ENCODE results near the gene PACSIN2. TPM values are rescaled to one million over a fixed set of nuclear protein-coding genes. Genes with fewer than 3 reads are reported as not detected.

Gene PACSIN2
- total RNA-seq, 1 donor from 2014 or later: 63.0 TPM

DNA sequence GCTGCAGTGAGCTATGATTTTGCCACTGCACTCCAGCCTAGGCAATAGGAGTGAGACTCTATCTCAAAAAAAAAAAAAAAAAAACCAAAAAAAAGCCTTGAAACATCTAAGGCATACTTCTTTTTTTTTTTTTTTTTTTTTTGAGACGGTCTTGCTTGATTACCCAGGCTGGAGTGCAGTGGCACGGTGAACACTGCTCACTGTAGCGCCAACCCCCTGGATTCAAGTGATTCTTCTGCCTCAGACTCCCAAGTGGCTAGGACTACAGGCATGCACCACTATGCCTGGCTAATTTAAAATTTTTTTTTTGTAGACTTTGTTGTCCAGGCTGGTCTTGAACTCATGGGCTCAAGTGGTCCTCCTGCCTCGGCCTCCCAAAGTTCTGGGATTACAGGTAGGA, 177.4 kb downstream of the PACSIN2 start:
- DNase-seq (ENCODE audit: low read depth): no peak
- TF ChIP-seq, protein P1, sequence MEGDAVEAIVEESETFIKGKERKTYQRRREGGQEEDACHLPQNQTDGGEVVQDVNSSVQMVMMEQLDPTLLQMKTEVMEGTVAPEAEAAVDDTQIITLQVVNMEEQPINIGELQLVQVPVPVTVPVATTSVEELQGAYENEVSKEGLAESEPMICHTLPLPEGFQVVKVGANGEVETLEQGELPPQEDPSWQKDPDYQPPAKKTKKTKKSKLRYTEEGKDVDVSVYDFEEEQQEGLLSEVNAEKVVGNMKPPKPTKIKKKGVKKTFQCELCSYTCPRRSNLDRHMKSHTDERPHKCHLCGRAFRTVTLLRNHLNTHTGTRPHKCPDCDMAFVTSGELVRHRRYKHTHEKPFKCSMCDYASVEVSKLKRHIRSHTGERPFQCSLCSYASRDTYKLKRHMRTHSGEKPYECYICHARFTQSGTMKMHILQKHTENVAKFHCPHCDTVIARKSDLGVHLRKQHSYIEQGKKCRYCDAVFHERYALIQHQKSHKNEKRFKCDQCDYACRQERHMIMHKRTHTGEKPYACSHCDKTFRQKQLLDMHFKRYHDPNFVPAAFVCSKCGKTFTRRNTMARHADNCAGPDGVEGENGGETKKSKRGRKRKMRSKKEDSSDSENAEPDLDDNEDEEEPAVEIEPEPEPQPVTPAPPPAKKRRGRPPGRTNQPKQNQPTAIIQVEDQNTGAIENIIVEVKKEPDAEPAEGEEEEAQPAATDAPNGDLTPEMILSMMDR (conservative IDR thresholded peaks at IDR 0.05; ENCODE audit: low read depth, low read length): no peak
- no peak overlapping the region for H3K4me3 ChIP-seq (ENCODE audit: low read depth, low read length)

GRCh38 chr22:42836026-42836425, 178.9 kb downstream of the PACSIN2 start:
- TF ChIP-seq, protein P1 (conservative IDR thresholded peaks at IDR 0.05; ENCODE audit: low read depth, low read length): no peak

DNA sequence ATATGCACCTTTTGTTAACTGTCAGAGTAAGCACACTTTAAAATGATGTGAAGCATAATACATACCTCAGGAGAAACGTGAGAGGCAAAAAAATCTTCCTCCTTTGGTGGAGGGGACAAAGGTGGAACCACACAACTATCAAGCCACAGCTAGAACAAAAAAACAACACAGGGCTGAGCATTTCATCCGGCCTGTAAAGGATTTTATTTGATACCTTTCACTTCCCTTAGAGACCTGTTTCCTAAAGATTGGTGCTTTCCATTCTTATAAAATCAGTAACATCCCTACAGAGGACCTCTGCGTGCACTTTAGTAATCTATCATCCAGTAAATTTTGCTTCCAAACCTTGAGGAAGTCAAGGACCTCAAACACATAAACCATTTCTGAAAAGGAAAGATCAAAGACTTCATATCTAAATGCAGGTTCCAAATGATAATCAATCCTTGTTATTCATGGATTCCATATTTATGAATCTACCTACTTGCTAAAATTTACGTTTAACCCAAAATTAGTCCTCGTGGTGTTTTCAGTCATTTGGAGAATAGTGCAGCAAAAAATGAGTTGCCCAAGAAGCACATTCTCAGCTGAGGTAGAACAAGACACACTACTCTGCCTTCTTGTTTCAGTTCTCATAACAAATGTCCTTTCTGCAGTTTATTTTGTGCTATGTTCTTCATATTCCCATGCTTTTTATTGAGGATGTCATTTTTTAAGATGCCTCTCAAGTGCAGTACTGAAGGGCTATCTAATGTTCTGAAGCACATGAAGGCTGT, 180.6 kb downstream of the PACSIN2 start:
- H3K4me3 ChIP-seq (ENCODE audit: low read depth, low read length): no peak overlapping the region
- TF ChIP-seq, protein P1 (conservative IDR thresholded peaks at IDR 0.05; ENCODE audit: low read depth, low read length): no peak
- DNase-seq (ENCODE audit: low read depth): no peak

More at GRCh38 chr22:42836026-42836425, 178.9 kb downstream of the PACSIN2 start:
- DNase-seq (ENCODE audit: low read depth): no peak
- no peak overlapping the region for H3K4me3 ChIP-seq (ENCODE audit: low read depth, low read length)

DNA sequence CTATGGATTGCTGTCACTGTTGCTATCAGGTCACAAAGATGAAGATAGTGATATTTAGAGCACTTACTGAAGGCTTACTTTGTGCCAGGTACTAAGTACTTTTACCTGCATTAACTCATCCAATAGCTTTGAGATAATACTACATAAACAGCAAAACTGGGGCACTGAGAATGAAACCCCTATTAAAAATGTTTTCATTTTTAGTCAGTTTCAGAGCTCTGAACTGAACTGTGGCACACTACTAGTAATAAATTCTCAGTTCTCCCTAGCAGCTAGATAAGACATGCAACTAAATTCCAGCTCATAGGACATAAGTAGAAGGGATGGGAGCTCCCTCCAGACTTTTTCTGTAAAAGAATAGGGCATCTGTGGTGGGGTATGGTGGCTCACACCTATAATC, 181.8 kb downstream of the PACSIN2 start:
- TF ChIP-seq, protein P1 (conservative IDR thresholded peaks at IDR 0.05; ENCODE audit: low read depth, low read length): no peak
- H3K4me3 ChIP-seq (ENCODE audit: low read depth, low read length): no peak overlapping the region
- no peak for DNase-seq (ENCODE audit: low read depth)

- DNase-seq (ENCODE audit: low read depth): no peak
- H3K4me3 ChIP-seq (ENCODE audit: low read depth, low read length): no peak overlapping the region
- TF ChIP-seq, protein P1 (conservative IDR thresholded peaks at IDR 0.05; ENCODE audit: low read depth, low read length): no peak
Measured at GRCh38 chr22:42831712-42832111, 183.2 kb downstream of the PACSIN2 start.

DNA sequence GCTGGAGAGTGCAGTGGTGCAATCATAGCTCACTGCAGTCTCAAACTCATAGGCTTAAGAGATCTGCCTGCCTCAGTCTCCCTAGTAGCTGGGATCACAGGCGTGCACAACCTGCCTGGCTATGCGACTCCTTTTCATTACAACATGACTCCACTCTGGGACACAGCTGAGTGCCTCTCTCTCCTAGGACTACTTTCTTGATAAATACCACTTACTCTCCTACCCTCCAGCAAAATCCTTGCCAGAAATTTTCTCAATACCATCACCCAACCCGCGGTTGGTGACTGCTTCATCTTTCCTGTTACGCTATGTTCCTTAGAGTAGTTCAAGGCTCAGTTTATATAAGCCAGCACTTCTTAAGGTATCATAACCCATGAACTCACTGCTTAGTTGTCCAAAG, 184.8 kb downstream of the PACSIN2 start:
- DNase-seq (ENCODE audit: low read depth): no peak
- H3K4me3 ChIP-seq (ENCODE audit: low read depth, low read length): no peak overlapping the region
- TF ChIP-seq, protein P1 (conservative IDR thresholded peaks at IDR 0.05; ENCODE audit: low read depth, low read length): no peak

DNA sequence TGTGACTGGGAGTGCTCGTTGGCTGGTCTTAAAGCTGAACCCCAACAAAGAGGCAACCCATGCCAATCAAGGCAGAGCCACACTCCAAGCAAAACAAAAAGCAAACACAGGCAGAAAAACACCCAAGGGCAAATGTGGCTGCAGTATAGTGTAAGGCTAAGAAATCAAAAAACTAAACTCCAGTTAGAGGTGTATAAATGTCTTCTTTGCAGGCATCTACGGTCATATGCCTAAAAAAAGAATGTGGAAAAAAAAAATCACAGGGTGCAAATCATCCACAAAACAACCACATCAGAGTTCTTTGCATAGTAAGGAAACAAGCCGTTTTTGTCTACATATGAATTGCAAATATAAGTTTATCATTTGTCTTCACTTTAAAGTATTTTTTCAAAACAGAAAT, 185.6 kb downstream of the PACSIN2 start:
- TF ChIP-seq, protein P1 (conservative IDR thresholded peaks at IDR 0.05; ENCODE audit: low read depth, low read length): no peak
- no peak overlapping the region for H3K4me3 ChIP-seq (ENCODE audit: low read depth, low read length)
- no peak for DNase-seq (ENCODE audit: low read depth)
